Osteoblast (primary cell): ENCODE data around the gene SNAPC4. TPM values are rescaled to one million over a fixed set of nuclear protein-coding genes. Genes with fewer than 3 reads are reported as not detected.
A peak's percentile ranks its signal among the peaks of the same experiment; 100 is the strongest.

ENCODE experiments used
- DNase-seq: peaks from one replicate; pipeline ENCODE4 v3.0.0; 2011; ENCODE audit warnings: low spot score, mixed read lengths; ENCODE audit not compliant: insufficient read length; ENCODE audit errors: missing footprints
- H2AFZ ChIP-seq: 2 replicates; pipeline ENCODE4 v1.6.0; 2011; ENCODE audit warnings: mild to moderate bottlenecking, low read length
- H3K27ac ChIP-seq: 2 replicates; pipeline ENCODE4 v1.5.1; 2011; ENCODE audit warnings: mild to moderate bottlenecking, low read depth, low read length, moderate library complexity
- H3K27me3 ChIP-seq: 2 replicates; pipeline ENCODE4 v1.6.0; 2012; ENCODE audit warnings: mild to moderate bottlenecking, control low read depth, inconsistent platforms, low read length, moderate library complexity; ENCODE audit not compliant: insufficient read depth
- H3K36me3 ChIP-seq: 2 replicates; pipeline ENCODE4 v1.5.1; 2011; ENCODE audit warnings: mild to moderate bottlenecking, low read length, control low read depth, moderate library complexity; ENCODE audit not compliant: insufficient read depth
- H3K4me1 ChIP-seq: 2 replicates; pipeline ENCODE4 v1.5.1; 2011; ENCODE audit warnings: mild to moderate bottlenecking, low read length, control low read depth, moderate library complexity; ENCODE audit not compliant: insufficient read depth
- H3K4me2 ChIP-seq: 2 replicates; pipeline ENCODE4 v1.6.0; 2011; ENCODE audit warnings: mild to moderate bottlenecking, low read length; ENCODE audit not compliant: insufficient read depth
- H3K4me3 ChIP-seq: fragments of 200-600 bp; sonication (generic); 3 replicates; pipeline ENCODE4 v1.5.1; 2012; ENCODE audit warnings: mild to moderate bottlenecking, low read length, inconsistent platforms; ENCODE audit not compliant: insufficient read depth
- H3K79me2 ChIP-seq: 2 replicates; pipeline ENCODE4 v1.6.0; 2012; ENCODE audit warnings: mild to moderate bottlenecking, low read length, control low read depth, inconsistent platforms; ENCODE audit not compliant: insufficient read depth
- H3K9me3 ChIP-seq: 2 replicates; pipeline ENCODE4 v1.5.1; 2011; ENCODE audit warnings: low read depth, low read length, control low read depth
- H4K20me1 ChIP-seq: 2 replicates; pipeline ENCODE4 v1.6.0; 2012; ENCODE audit warnings: mild to moderate bottlenecking, low read length, control low read depth; ENCODE audit not compliant: insufficient read depth
- total RNA-seq: library from RNA; depleted of rRNA; stranded (reverse); fragments of >200 nt; gene quantifications from 2 replicates; pipeline ENCODE4 v1.2.3, GENCODE V29; 2012
- TF ChIP-seq, protein P1 (sequence below): IDR thresholded peaks from 2 replicates; pipeline ENCODE4 v1.5.1; 2011; ENCODE audit warnings: mild to moderate bottlenecking, low read depth, low read length, moderate library complexity; ENCODE audit errors: extremely low read depth

SNAPC4 gene
- total RNA-seq, 1 donor = 9.0 TPM

DNA sequence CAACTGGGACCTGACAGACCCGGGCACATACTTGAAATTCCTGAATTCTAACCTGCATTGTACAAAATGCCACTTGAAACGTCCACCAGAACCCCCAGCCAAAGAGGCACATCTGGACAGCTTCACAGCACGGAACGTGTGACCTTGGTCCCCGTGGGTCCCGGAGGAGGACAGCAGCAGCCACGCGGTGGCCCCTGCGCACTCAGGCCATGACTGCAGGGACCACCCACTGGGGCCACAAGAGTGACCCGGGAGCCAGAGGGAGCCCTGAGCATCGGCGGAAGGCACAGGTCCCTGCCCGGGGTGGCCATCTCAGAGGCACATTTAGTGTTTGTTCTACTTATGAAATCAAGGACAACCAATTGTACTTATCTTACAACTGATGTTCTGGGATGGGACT is 2.1 kb upstream of the SNAPC4 start:
- Histone ChIP-seq H3K4me1 (peaks cover 14% of the 10 kb centered on the region), H3K4me3 (no peak overlapping the region), H2AFZ (no peak overlapping the region), H3K36me3 (peaks cover 58% of the 10 kb centered on the region), H4K20me1 (peaks cover 16% of the 10 kb centered on the region), H3K27me3 (no peaks in the 10 kb centered on the region), H3K4me2 (no peak overlapping the region), H3K27ac (no peak overlapping the region), H3K79me2 (peaks cover 27% of the 10 kb centered on the region), H3K9me3 (no peaks in the 10 kb centered on the region)
- DNase-seq = no peak
- TF ChIP-seq, protein P1, sequence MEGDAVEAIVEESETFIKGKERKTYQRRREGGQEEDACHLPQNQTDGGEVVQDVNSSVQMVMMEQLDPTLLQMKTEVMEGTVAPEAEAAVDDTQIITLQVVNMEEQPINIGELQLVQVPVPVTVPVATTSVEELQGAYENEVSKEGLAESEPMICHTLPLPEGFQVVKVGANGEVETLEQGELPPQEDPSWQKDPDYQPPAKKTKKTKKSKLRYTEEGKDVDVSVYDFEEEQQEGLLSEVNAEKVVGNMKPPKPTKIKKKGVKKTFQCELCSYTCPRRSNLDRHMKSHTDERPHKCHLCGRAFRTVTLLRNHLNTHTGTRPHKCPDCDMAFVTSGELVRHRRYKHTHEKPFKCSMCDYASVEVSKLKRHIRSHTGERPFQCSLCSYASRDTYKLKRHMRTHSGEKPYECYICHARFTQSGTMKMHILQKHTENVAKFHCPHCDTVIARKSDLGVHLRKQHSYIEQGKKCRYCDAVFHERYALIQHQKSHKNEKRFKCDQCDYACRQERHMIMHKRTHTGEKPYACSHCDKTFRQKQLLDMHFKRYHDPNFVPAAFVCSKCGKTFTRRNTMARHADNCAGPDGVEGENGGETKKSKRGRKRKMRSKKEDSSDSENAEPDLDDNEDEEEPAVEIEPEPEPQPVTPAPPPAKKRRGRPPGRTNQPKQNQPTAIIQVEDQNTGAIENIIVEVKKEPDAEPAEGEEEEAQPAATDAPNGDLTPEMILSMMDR = no peak

DNA sequence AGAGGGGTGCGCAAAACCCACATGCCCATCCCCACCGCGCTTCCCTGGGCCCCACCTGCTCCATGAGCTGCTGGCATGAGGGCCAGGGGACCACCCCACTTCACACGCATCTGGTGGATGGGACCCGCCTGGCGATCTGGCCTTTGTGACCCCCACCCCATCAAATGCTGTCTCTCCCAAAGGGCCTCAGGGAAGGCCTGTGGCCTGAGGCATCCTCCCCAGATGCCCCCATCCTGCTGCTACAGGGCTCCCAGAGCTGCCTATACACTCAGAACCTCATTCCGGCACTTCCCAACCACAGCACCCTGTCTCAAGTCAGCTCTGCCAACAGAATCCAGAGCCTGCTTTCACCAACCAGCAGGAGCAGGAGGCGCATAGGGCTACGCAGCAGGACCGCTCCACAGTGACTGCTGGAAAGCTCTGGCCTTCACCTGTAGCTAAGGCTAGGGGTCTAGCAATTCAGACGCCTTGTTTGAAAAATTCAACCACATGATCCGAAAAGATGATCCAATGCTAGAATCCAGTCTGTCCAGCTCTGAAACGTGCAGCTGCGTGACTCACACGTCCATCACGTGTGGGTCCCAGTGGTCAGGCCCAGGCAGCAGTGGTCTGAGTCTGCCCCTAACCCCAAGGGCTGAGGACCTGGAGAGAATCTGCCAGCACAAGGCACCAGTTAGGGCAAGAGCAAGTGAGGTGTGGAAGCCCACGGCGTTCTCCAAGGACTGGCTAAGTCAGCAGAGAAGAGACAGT is 1.4 kb upstream of the SNAPC4 start:
- H2AFZ ChIP-seq = no peak overlapping the region
- peaks cover 61% of the 10 kb centered on the region for H3K36me3 ChIP-seq
- H3K9me3 ChIP-seq = no peaks in the 10 kb centered on the region
- no peaks in the 10 kb centered on the region for H3K27me3 ChIP-seq
- H3K79me2 ChIP-seq = peaks cover 31% of the 10 kb centered on the region
- peaks cover 14% of the 10 kb centered on the region for H3K4me1 ChIP-seq
- H4K20me1 ChIP-seq = peaks cover 21% of the 10 kb centered on the region
- TF ChIP-seq, protein P1 = no peak
- H3K27ac ChIP-seq = peak overlapping the region; percentile 58
- H3K4me3 ChIP-seq = no peak overlapping the region
- H3K4me2 ChIP-seq = no peak overlapping the region
- no peak for DNase-seq

DNA sequence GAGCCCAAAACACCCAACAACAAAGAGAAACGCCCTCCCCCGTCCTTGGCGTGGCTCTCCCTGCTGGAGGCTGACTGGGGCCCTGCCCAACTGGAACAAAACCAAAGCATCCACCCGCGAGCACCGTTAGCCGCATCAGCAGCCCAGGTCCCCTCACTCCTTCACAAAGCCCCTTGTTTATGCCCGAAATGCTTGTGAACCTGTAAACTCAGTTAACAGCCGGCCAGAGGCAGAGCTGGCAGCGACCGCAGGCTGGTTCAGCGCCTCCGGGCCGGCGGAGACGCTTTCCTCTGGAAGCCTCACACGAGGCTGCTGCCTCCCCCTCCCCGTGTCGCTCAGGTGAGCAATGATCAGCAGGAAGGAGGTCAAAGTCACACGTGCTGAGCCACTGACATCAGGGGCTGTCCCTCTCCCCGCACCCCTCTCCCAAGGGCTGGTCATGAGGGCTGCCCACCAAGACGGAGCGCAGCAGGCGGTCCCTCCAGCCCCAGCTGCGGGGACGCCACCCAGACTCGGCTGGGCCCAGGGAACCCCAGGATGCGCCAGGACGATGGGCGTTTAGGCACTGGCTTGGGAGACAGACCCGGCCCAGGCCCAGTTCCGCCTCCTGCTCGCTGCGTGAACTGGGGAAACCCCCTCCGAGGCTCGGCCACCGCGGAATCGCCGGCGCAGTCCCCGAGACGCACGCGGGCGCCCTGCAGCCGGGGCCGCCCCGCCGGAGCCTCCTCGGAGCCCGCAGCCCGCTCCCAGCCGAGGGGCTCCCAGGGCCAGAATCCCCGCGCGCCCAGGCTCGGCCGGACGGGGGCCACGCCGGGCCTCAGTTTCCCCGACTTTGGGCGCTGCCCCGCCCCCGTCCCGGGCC is 563 bp downstream of the SNAPC4 start:
- Histone ChIP-seq H3K27me3 (no peaks in the 10 kb centered on the region), H2AFZ (peak overlapping the region; percentile 62), H4K20me1 (peaks cover 21% of the 10 kb centered on the region), H3K36me3 (peaks cover 60% of the 10 kb centered on the region), H3K4me1 (peaks cover 14% of the 10 kb centered on the region), H3K27ac (peak overlapping the region; percentile 33), H3K4me3 (peak overlapping the region; percentile 91), H3K9me3 (no peaks in the 10 kb centered on the region), H3K4me2 (peak overlapping the region; percentile 93), H3K79me2 (peaks cover 33% of the 10 kb centered on the region)
- TF ChIP-seq, protein P1 = no peak
- peak; percentile 92 for DNase-seq

DNA sequence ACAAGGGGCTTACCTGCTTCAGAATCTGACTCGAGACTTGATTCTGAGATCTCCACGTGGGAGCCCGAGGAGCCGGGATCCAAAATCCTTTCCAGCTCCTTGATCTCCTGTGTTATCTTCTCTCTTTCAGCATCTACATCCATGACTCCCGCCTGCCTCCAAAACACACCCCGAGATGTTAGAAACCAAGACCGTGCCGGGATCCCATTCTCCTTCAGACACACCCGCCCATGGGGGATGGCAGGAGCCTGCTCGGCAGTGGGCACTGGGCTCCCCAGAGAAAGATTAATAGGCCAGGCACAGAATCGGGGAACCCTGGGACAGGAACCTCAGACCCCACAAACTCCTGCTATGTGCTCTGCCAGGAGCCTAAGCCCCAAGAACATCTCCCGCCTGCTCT is 1.7 kb downstream of the SNAPC4 start:
- Histone ChIP-seq H3K27ac (peak overlapping the region; percentile 28), H2AFZ (no peak overlapping the region), H3K36me3 (peaks cover 56% of the 10 kb centered on the region), H3K9me3 (no peaks in the 10 kb centered on the region), H3K4me1 (peaks cover 14% of the 10 kb centered on the region), H3K79me2 (peaks cover 33% of the 10 kb centered on the region), H4K20me1 (peaks cover 21% of the 10 kb centered on the region), H3K27me3 (no peaks in the 10 kb centered on the region), H3K4me2 (peak overlapping the region; percentile 93), H3K4me3 (no peak overlapping the region)
- no peak for DNase-seq
- TF ChIP-seq, protein P1 = no peak
